ENCODE measurements around the gene CCNY. TPM values are rescaled to one million over a fixed set of nuclear protein-coding genes. Genes with fewer than 3 reads are reported as not detected.

Gene CCNY
- polyA plus RNA-seq, 2 of the 4 experiments (the other 2 are of a cell fraction), result 28.1 to 55.5 TPM

- POLR2A ChIA-PET, result no interaction called here
- 100% methylated on average over 1 of the region's 1 CpG for WGBS (ENCODE audit: missing lambda C conversion rate)
- FAIRE-seq, result no peak
- TF ChIP-seq MYC (IDR thresholded peaks at IDR 0.05; ENCODE audit: borderline replicate concordance, low read length) (no peak), HDAC2 (IDR thresholded peaks at IDR 0.05) (no peak), HES2 (IDR thresholded peaks at IDR 0.05) (no peak), ZFP36 (IDR thresholded peaks at IDR 0.05; ENCODE audit: borderline replicate concordance, partially characterized antibody) (no peak), KDM5A (IDR thresholded peaks at IDR 0.05) (no peak), CBX8 (IDR thresholded peaks at IDR 0.05) (no peak), FOSB (CRISPR knock-in tag; IDR thresholded peaks at IDR 0.05) (no peak), CHD4 (IDR thresholded peaks at IDR 0.05; ENCODE audit: borderline replicate concordance) (no peak), ZSCAN20 (CRISPR knock-in tag; IDR thresholded peaks at IDR 0.05) (no peak)
- TF ChIP-seq, protein P1, sequence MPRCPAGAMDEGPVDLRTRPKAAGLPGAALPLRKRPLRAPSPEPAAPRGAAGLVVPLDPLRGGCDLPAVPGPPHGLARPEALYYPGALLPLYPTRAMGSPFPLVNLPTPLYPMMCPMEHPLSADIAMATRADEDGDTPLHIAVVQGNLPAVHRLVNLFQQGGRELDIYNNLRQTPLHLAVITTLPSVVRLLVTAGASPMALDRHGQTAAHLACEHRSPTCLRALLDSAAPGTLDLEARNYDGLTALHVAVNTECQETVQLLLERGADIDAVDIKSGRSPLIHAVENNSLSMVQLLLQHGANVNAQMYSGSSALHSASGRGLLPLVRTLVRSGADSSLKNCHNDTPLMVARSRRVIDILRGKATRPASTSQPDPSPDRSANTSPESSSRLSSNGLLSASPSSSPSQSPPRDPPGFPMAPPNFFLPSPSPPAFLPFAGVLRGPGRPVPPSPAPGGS (IDR thresholded peaks at IDR 0.05), result no peak
- TF ChIP-seq, protein P2, sequence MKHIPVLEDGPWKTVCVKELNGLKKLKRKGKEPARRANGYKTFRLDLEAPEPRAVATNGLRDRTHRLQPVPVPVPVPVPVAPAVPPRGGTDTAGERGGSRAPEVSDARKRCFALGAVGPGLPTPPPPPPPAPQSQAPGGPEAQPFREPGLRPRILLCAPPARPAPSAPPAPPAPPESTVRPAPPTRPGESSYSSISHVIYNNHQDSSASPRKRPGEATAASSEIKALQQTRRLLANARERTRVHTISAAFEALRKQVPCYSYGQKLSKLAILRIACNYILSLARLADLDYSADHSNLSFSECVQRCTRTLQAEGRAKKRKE (CRISPR knock-in tag; IDR thresholded peaks at IDR 0.05; ENCODE audit: low read depth), result no peak
- TF ChIP-seq, protein P3, sequence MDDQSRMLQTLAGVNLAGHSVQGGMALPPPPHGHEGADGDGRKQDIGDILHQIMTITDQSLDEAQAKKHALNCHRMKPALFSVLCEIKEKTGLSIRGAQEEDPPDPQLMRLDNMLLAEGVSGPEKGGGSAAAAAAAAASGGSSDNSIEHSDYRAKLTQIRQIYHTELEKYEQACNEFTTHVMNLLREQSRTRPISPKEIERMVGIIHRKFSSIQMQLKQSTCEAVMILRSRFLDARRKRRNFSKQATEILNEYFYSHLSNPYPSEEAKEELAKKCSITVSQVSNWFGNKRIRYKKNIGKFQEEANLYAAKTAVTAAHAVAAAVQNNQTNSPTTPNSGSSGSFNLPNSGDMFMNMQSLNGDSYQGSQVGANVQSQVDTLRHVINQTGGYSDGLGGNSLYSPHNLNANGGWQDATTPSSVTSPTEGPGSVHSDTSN (IDR thresholded peaks at IDR 0.05), result no peak
- TF ChIP-seq, protein P4, sequence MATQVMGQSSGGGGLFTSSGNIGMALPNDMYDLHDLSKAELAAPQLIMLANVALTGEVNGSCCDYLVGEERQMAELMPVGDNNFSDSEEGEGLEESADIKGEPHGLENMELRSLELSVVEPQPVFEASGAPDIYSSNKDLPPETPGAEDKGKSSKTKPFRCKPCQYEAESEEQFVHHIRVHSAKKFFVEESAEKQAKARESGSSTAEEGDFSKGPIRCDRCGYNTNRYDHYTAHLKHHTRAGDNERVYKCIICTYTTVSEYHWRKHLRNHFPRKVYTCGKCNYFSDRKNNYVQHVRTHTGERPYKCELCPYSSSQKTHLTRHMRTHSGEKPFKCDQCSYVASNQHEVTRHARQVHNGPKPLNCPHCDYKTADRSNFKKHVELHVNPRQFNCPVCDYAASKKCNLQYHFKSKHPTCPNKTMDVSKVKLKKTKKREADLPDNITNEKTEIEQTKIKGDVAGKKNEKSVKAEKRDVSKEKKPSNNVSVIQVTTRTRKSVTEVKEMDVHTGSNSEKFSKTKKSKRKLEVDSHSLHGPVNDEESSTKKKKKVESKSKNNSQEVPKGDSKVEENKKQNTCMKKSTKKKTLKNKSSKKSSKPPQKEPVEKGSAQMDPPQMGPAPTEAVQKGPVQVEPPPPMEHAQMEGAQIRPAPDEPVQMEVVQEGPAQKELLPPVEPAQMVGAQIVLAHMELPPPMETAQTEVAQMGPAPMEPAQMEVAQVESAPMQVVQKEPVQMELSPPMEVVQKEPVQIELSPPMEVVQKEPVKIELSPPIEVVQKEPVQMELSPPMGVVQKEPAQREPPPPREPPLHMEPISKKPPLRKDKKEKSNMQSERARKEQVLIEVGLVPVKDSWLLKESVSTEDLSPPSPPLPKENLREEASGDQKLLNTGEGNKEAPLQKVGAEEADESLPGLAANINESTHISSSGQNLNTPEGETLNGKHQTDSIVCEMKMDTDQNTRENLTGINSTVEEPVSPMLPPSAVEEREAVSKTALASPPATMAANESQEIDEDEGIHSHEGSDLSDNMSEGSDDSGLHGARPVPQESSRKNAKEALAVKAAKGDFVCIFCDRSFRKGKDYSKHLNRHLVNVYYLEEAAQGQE (IDR thresholded peaks at IDR 0.05), result no peak
- peaks cover 34% of the 10 kb centered on the region for H3K9me3 ChIP-seq
- no peak for ATAC-seq
- no peak overlapping the region for H3K4me3 ChIP-seq
- peaks cover 1% of the 10 kb centered on the region for H3K4me1 ChIP-seq
- no peak for DNase-seq (ENCODE audit: low read depth in 1 of 2, low spot score in 1 of 2)
- H3K4me2 ChIP-seq, result no peak overlapping the region
- H3K27ac ChIP-seq, result no peak overlapping the region
- CTCF ChIA-PET, result no interaction called here
These were observed 105.7 kb downstream of the CCNY start for GRCh38 chr10:35442028-35442427.

DNA sequence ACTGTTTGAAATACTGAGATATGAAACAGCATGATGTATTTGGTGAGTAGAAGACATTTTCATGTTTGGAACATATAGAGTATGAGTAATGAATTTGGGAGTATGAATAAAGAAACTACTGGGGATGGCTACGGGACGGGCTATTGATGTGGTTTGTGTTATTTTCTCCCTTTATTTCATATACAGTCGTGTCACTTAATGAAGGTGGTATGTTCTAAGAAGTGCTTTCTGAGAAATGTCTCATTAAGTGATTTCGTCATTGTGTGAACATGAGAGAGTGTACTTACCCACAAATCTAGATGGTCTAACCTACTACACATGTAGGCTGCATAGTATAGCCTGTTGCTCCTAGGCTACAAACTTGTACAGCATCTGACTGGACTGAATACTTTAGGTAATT, 106.3 kb downstream of the CCNY start:
- WGBS (ENCODE audit: missing lambda C conversion rate), result 93% methylated on average over 4 of the region's 4 CpGs
- FAIRE-seq (no peak), ATAC-seq (no peak), DNase-seq (ENCODE audit: low read depth in 1 of 2, low spot score in 1 of 2) (no peak)
- peaks cover 34% of the 10 kb centered on the region for H3K9me3 ChIP-seq
- H3K4me2 ChIP-seq, result no peak overlapping the region
- no peak overlapping the region for H3K4me3 ChIP-seq
- no peak overlapping the region for H3K27ac ChIP-seq
- peaks cover 7% of the 10 kb centered on the region for H3K4me1 ChIP-seq
- POLR2A ChIA-PET, result no interaction called here
- CTCF ChIA-PET, result no interaction called here
- no peak for TF ChIP-seq HEYL (CRISPR knock-in tag; IDR thresholded peaks at IDR 0.05)
- TF ChIP-seq TP53 (CRISPR knock-in tag; IDR thresholded peaks at IDR 0.05), result no peak
- TF ChIP-seq, protein P1 (IDR thresholded peaks at IDR 0.05), result no peak
- TF ChIP-seq, protein P4 (IDR thresholded peaks at IDR 0.05), result no peak
- TF ChIP-seq RNF2 (IDR thresholded peaks at IDR 0.05; ENCODE audit: borderline replicate concordance, low read depth), result no peak
- TF ChIP-seq HDAC2 (IDR thresholded peaks at IDR 0.05), result no peak
- TF ChIP-seq RFX5 (IDR thresholded peaks at IDR 0.05), result no peak
